A673 (cell line): ENCODE data around the gene ZNF490. TPM values are rescaled to one million over a fixed set of nuclear protein-coding genes. Genes with fewer than 3 reads are reported as not detected.
"Not testable (repeated sequence)": the region's sequence is repeated elsewhere in the genome, so short reads cannot be mapped to it uniquely, and the experiment has no call there.

Experiments used
- BruUV-seq: library from RNA; stranded (reverse); fragments of 400-500 nt; replicated peaks from 2 replicates; lab custom pipeline; 2021; lab: Mats Ljungman, UMichigan
- CTCF ChIA-PET: fragments of 300-600 bp; sonication (Branson Sonifier 250); formaldehyde crosslinking; loops from one replicate; lab custom pipeline; 2022; ENCODE audit warnings: antibody characterized with exemption; lab: Charles Lee
- POLR2A ChIA-PET: fragments of 300-600 bp; sonication (Branson Sonifier 250); formaldehyde crosslinking; loops from one replicate; lab custom pipeline; 2022; ENCODE audit warnings: antibody characterized with exemption; ENCODE audit not compliant: low non-redundant PET; lab: Charles Lee
- DNase-seq: peaks from one replicate; pipeline ENCODE4 v3.0.0-alpha.2; 2015; ENCODE audit warnings: low spot score
- H3K27ac ChIP-seq: fragments of 200-600 bp; sonication (generic); 2 replicates; pipeline ENCODE4 v1.5.1; 2016; ENCODE audit warnings: mixed run types, low read depth, mild to moderate bottlenecking, mixed read lengths, antibody characterized with exemption, low read length; ENCODE audit not compliant: poor library complexity, severe bottlenecking
- H3K27me3 ChIP-seq: fragments of 200-600 bp; sonication (generic); replicated peaks from 2 replicates; pipeline ENCODE4 v1.6.1; 2017; ENCODE audit warnings: mixed run types, low read depth, mild to moderate bottlenecking, mixed read lengths, antibody characterized with exemption, low read length; ENCODE audit not compliant: insufficient read depth, poor library complexity
- H3K36me3 ChIP-seq: fragments of 200-600 bp; sonication (generic); 2 replicates; pipeline ENCODE4 v1.6.1; 2016; ENCODE audit warnings: mixed run types, mild to moderate bottlenecking, mixed read lengths, antibody characterized with exemption, low read length; ENCODE audit not compliant: insufficient read depth, poor library complexity, severe bottlenecking
- H3K4me1 ChIP-seq: fragments of 200-600 bp; sonication (generic); 2 replicates; pipeline ENCODE4 v1.6.1; 2017; ENCODE audit warnings: mixed run types, mild to moderate bottlenecking, mixed read lengths, antibody characterized with exemption, low read length; ENCODE audit not compliant: insufficient read depth, poor library complexity, severe bottlenecking
- H3K4me3 ChIP-seq: fragments of 200-600 bp; sonication (generic); 2 replicates; pipeline ENCODE4 v1.5.1; 2016; ENCODE audit warnings: low read depth, mixed run types, mild to moderate bottlenecking, mixed read lengths, low read length; ENCODE audit not compliant: poor library complexity, severe bottlenecking
- H3K9me3 ChIP-seq: fragments of 200-600 bp; sonication (generic); 2 replicates; pipeline ENCODE4 v1.6.1; 2016; ENCODE audit warnings: mixed run types, low read depth, mild to moderate bottlenecking, mixed read lengths, antibody characterized with exemption, low read length; ENCODE audit not compliant: poor library complexity, severe bottlenecking
- CTCF ChIP-seq: fragments of 300-800, 200-600 bp; sonication (generic); conservative IDR thresholded peaks from 2 replicates; pipeline ENCODE4 v1.5.1; 2017; ENCODE audit warnings: low read depth, mild to moderate bottlenecking, antibody characterized with exemption, low read length, moderate library complexity, mixed read lengths
- EZH2 ChIP-seq: fragments of 200-600 bp; sonication (generic); IDR thresholded peaks from 2 replicates; pipeline ENCODE4 v1.6.1; 2017; ENCODE audit warnings: borderline replicate concordance, low read depth, mild to moderate bottlenecking, mixed read lengths, antibody characterized with exemption, low read length; ENCODE audit not compliant: poor library complexity, severe bottlenecking
- intact Hi-C: fragments of 100-400 bp; cut with micrococcal nuclease; formaldehyde crosslinking; loops from one replicate; pipeline ENCODE4 v1.10.0; 2022; ENCODE audit not compliant: unreplicated experiment
- total RNA-seq: library from RNA; stranded (reverse); gene quantifications from 2 replicates; pipeline ENCODE4 v1.2.3, GENCODE V29; 2021

The ZNF490 gene
- total RNA-seq, 1 experiment from 2014 or later: 7.7 TPM

- ChIA-PET POLR2A (no interaction called here), CTCF (no interaction called here)
- Histone ChIP-seq H3K9me3 (peaks cover 23% of the 10 kb centered on the region), H3K27me3 (no peaks in the 10 kb centered on the region), H3K27ac (no peak overlapping the region), H3K4me1 (no peaks in the 10 kb centered on the region), H3K4me3 (no peak overlapping the region), H3K36me3 (peaks cover 54% of the 10 kb centered on the region)
- BruUV-seq: no TSS peak
- intact Hi-C loops: no loop called here
- DNase-seq: no peak
- TF ChIP-seq EZH2 (no peak), CTCF (no peak)
These were observed 12.9 kb upstream of the ZNF490 start for GRCh38 chr19:12623361-12624031.

GRCh38 chr19:12621253-12622024 is 10.8 kb upstream of the ZNF490 start:
- BruUV-seq, H3K9me3 ChIP-seq, intact Hi-C loops, H3K27ac ChIP-seq, DNase-seq, H3K4me1 ChIP-seq, H3K4me3 ChIP-seq, POLR2A ChIA-PET, CTCF ChIA-PET, H3K27me3 ChIP-seq: not testable (repeated sequence)
- peaks cover 41% of the 10 kb centered on the region for H3K36me3 ChIP-seq

GRCh38 chr19:12617646-12618045 is 7.0 kb upstream of the ZNF490 start:
- CTCF ChIA-PET: no interaction called here

More at GRCh38 chr19:12617646-12618045, 7.0 kb upstream of the ZNF490 start:
- no peak overlapping the region for H3K4me3 ChIP-seq
- H3K36me3 ChIP-seq: peaks cover 32% of the 10 kb centered on the region
- no peaks in the 10 kb centered on the region for H3K4me1 ChIP-seq
- no TSS peak for BruUV-seq
- DNase-seq: no peak
- POLR2A ChIA-PET: no interaction called here
- TF ChIP-seq EZH2: no peak
- TF ChIP-seq CTCF: no peak
- H3K27me3 ChIP-seq: no peaks in the 10 kb centered on the region
- peaks cover 5% of the 10 kb centered on the region for H3K9me3 ChIP-seq
- no peak overlapping the region for H3K27ac ChIP-seq
- intact Hi-C loops: no loop called here
